Activated CD8-positive, alpha-beta T cell treated with anti-CD3 and anti-CD28 coated beads for 36 hours (primary cell): Measurements from ENCODE around the gene CDH24. TPM values are rescaled to one million over a fixed set of nuclear protein-coding genes. Genes with fewer than 3 reads are reported as not detected.

Source experiments
- ATAC-seq: fragments of 200-7000 bp; cut with Tn5 transposase; one replicate; pipeline ENCODE4 v1.10.0; 2021; ENCODE audit warnings: mild to moderate bottlenecking, moderate library complexity
- CTCF ChIA-PET: fragments of 350-600 bp; sonication (Branson Sonifier 250); formaldehyde crosslinking; loops from one replicate; lab custom pipeline; 2021; ENCODE audit warnings: antibody characterized with exemption; lab: Charles Lee
- POLR2A ChIA-PET: fragments of 350-600 bp; sonication (Branson Sonifier 250); formaldehyde crosslinking; loops from one replicate; lab custom pipeline; 2021; ENCODE audit warnings: antibody characterized with exemption; lab: Charles Lee
- DNase-seq: peaks from one replicate; pipeline ENCODE4 v3.0.0-alpha.2; 2020
- H3K27ac Mint-ChIP-seq: one replicate; pipeline ENCODE4 v1.8.0; 2021; ENCODE audit warnings: mild to moderate bottlenecking, mixed read lengths
- H3K27me3 Mint-ChIP-seq: one replicate; pipeline ENCODE4 v1.8.0; 2021; ENCODE audit warnings: mixed read lengths
- H3K36me3 Mint-ChIP-seq: one replicate; pipeline ENCODE4 v1.8.0; 2021; ENCODE audit warnings: low read depth, mixed read lengths
- H3K4me1 Mint-ChIP-seq: one replicate; pipeline ENCODE4 v1.8.0; 2021; ENCODE audit warnings: low read depth, mixed read lengths
- H3K4me3 Mint-ChIP-seq: one replicate; pipeline ENCODE4 v1.8.0; 2021; ENCODE audit warnings: mild to moderate bottlenecking, moderate library complexity, mixed read lengths
- H3K9me3 Mint-ChIP-seq: one replicate; pipeline ENCODE4 v1.8.0; 2021; ENCODE audit warnings: mixed read lengths
- intact Hi-C: fragments of 100-400 bp; cut with micrococcal nuclease; formaldehyde crosslinking; loops from one replicate; pipeline ENCODE4 v1.10.0; 2022
- total RNA-seq, 2 experiments: library from RNA; stranded (reverse); gene quantifications; one replicate each; pipeline ENCODE4 v1.2.3, GENCODE V29; 2021
- TF ChIP-seq, protein P1 (sequence below): fragments of 200-600 bp; IDR thresholded peaks from one replicate; pipeline ENCODE4 v1.8.0; 2022; ENCODE audit warnings: antibody characterized with exemption, mild to moderate bottlenecking

CDH24 gene
- under 1 TPM; 0.69 to 0.72 TPM for total RNA-seq

DNA sequence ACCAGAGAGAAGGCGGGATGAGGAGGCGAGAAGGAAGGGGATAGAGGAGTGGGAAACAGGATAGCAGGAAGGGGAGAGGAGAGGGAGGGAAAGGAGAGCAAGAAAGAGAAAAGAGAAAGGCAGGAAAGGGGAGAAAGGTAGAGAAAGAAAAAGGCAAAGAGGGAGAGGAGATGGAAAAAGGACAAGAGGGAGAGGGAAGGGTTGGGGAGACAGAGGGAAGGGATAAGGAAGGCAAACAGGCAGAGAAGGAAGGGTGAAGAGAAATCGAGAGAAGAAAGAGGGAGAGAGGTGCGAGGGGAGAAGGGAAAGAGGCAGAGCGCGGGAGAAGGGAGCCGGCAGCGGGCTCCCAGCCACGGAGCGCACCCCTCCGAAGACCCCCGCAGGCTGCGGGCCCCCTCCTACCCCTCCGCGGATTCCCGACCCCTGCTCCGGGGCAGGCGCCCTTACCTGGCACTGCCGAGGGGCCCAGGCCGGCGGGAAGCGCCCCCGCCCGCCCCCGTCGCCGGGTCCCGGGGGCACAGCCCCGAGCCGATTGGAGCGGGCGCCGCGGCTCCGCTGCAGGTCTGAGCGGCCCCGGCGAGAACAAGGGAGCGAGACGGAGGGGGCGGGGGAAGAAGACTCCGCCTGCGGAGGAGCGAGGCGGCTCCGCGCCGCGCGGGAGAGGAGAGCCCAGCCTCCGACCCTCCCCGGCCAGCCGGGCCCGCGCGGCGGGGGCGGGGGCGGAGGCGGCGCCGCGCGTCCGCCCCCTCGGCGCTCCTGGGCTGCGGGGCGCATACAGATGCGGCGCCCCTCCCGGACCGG is at the start of gene CDH24:
TSS of gene CDH24 (minus strand) at position 565 of the 801 bp plus-strand sequence. CDS start 1,787 bp downstream, outside the sequence.
- Mint-ChIP-seq H3K4me1 (peaks cover 19% of the 10 kb centered on the region), H3K4me3 (peak within 1 kb of the TSS; percentile 76), H3K27me3 (peaks cover 7% of the 10 kb centered on the region), H3K9me3 (no peaks in the 10 kb centered on the region), H3K27ac (no peak within 1 kb of the TSS), H3K36me3 (peaks cover 18% of the 10 kb centered on the region)
- intact Hi-C loops: loop anchor here (1.0 to 5.0 kb wide), 3 partner anchors 50 to 70 kb away; no protein-coding TSS in a partner anchor
- ChIA-PET POLR2A (interaction anchor here (0.9 to 2.8 kb wide), 14 partner anchors 11 to 74 kb away, joined by 3 to 17 read pairs (median 6); no protein-coding TSS in a partner anchor), CTCF (interaction anchor here (0.6 to 16.5 kb wide), 48 partner anchors 8 to 159 kb away, joined by 3 to 518 read pairs (median 6); partner anchors contain the start of genes ACIN1, AJUBA, C14orf119 and HAUS4)
- DNase-seq (peak; percentile 79), ATAC-seq (peak; percentile 74)
- TF ChIP-seq, protein P1, sequence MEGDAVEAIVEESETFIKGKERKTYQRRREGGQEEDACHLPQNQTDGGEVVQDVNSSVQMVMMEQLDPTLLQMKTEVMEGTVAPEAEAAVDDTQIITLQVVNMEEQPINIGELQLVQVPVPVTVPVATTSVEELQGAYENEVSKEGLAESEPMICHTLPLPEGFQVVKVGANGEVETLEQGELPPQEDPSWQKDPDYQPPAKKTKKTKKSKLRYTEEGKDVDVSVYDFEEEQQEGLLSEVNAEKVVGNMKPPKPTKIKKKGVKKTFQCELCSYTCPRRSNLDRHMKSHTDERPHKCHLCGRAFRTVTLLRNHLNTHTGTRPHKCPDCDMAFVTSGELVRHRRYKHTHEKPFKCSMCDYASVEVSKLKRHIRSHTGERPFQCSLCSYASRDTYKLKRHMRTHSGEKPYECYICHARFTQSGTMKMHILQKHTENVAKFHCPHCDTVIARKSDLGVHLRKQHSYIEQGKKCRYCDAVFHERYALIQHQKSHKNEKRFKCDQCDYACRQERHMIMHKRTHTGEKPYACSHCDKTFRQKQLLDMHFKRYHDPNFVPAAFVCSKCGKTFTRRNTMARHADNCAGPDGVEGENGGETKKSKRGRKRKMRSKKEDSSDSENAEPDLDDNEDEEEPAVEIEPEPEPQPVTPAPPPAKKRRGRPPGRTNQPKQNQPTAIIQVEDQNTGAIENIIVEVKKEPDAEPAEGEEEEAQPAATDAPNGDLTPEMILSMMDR: no peak

- intact Hi-C loops: no loop called here
- H3K36me3 Mint-ChIP-seq: no peaks in the 10 kb centered on the region
- no peaks in the 10 kb centered on the region for H3K9me3 Mint-ChIP-seq
- no peaks in the 10 kb centered on the region for H3K27me3 Mint-ChIP-seq
- TF ChIP-seq, protein P1: no peak
- POLR2A ChIA-PET: interaction anchor here (1.7 kb wide), 1 partner anchor 12 kb away, joined by 3 read pairs; the partner anchor contains the start of genes ACIN1 and C14orf119
- CTCF ChIA-PET: interaction anchor here (1.0 to 1.7 kb wide), 3 partner anchors 9 to 38 kb away, joined by 3 to 6 read pairs (median 3); no protein-coding TSS in a partner anchor
- no peak overlapping the region for H3K27ac Mint-ChIP-seq
- no peaks in the 10 kb centered on the region for H3K4me1 Mint-ChIP-seq
- no peak for ATAC-seq
- H3K4me3 Mint-ChIP-seq: no peak overlapping the region
- no peak for DNase-seq
Observed at GRCh38 chr14:23106747-23107045, 49.4 kb upstream of the CDH24 start.

- DNase-seq (no peak), ATAC-seq (no peak)
- TF ChIP-seq, protein P1: no peak
- H3K4me3 Mint-ChIP-seq: no peak overlapping the region
- no peaks in the 10 kb centered on the region for H3K9me3 Mint-ChIP-seq
- ChIA-PET POLR2A (no interaction called here), CTCF (interaction anchor here (1.0 kb wide), 1 partner anchor 37 kb away, joined by 3 read pairs; no protein-coding TSS in a partner anchor)
- no peak overlapping the region for H3K27ac Mint-ChIP-seq
- H3K27me3 Mint-ChIP-seq: no peaks in the 10 kb centered on the region
- intact Hi-C loops: no loop called here
- no peaks in the 10 kb centered on the region for H3K4me1 Mint-ChIP-seq
- H3K36me3 Mint-ChIP-seq: no peaks in the 10 kb centered on the region
Observed at GRCh38 chr14:23105348-23105824, 48.1 kb upstream of the CDH24 start.

- Mint-ChIP-seq H3K4me1 (no peaks in the 10 kb centered on the region), H3K36me3 (no peaks in the 10 kb centered on the region), H3K4me3 (no peak within 1 kb of the TSS), H3K27ac (no peak within 1 kb of the TSS), H3K27me3 (no peaks in the 10 kb centered on the region), H3K9me3 (no peaks in the 10 kb centered on the region)
- ChIA-PET POLR2A (interaction anchor here (0.7 kb wide), 1 partner anchor 214 kb away, joined by 4 read pairs; no protein-coding TSS in a partner anchor), CTCF (interaction anchor here (1.0 to 6.5 kb wide), 2 partner anchors 16 to 36 kb away, joined by 3 to 32 read pairs; no protein-coding TSS in a partner anchor)
- intact Hi-C loops: no loop called here
- TF ChIP-seq, protein P1: no peak
- no peak for DNase-seq
- no peak for ATAC-seq
Observed at GRCh38 chr14:23104591-23105347, 47.4 kb upstream of the CDH24 start, which contains the start of gene CIROP. Gene CIROP, minus strand, starts transcription at chr14:23104989. Its CDS starts 69 bp downstream, at chr14:23104920.
